HG03196 (cell line): Measurements from ENCODE around the gene ZNF18.
A peak's percentile ranks its signal among the peaks of the same experiment; 100 is the strongest.

Experiments used
- ATAC-seq: cut with Tn5 transposase; IDR thresholded peaks from one replicate; pipeline ENCODE4 v1.9.1; 2021; ENCODE audit not compliant: unreplicated experiment

The ZNF18 gene

GRCh38 chr17:11997147-11997971, at the start of gene ZNF18:
TSS of gene ZNF18 (minus strand) at chr17:11997475. CDS start at chr17:11992829, 4,646 bp downstream.
- peak; percentile 95 for ATAC-seq

GRCh38 chr17:12046786-12047185, 49.5 kb upstream of the ZNF18 start:
- no peak for ATAC-seq

GRCh38 chr17:12043702-12044101, 46.4 kb upstream of the ZNF18 start:
- ATAC-seq, result no peak

DNA sequence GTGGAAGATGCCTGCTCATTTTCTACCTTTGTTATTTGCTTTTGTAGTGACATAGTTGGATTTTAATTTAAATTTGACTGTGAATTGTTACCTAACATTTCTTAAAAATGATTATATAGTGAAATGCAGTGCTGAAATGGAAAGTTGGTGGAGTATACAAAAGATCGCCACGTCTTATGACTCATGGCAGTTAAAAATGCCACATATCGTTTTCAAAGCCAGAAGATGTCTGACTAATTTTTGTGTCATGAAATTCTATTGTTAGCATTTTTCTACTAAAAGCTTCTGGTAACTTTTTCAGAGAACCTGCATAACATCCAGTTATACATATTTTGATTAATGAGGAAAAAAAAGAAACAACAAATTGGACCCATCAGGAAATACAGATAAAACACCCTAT, 44.0 kb upstream of the ZNF18 start:
- ATAC-seq, result no peak

DNA sequence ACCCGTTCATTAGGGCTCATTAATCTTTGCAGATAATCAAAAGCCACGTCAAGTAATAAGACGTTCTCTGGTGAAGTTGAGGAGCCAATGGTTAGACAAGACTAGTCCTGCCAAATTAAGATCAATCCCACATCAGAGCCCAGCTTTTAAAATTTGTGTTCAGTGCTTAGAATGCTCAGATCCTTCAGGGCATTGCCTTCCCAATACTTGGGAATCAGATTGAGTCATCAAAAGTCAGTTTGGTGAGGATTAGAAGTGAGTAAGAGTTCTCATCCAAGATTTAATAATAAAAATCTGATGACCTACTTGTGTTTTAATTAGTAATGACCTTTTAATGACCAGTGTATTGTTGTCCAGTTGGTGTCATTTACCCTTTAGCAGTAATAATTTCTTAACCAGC, 43.2 kb upstream of the ZNF18 start:
- ATAC-seq, result no peak

DNA sequence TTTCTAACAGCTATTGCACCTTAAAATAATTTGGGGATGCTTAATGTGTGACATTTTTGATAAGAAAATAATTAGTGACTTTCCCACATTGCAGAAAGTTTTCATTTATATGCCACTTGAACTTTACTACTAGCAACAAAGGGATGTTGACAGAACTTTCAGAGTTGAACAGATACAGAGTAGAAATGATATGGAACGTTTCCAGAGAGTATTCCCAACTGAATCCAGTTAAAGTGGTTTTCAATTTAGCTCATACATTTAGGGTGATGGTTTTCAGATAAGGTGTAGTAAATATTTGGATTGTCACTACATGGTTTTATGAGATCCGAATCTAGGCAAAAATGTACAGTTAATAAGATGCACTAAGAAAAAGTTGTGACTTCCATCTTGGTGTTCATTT, 40.7 kb upstream of the ZNF18 start:
- no peak for ATAC-seq

- ATAC-seq, result no peak
Measured at GRCh38 chr17:12035673-12036072, 38.4 kb upstream of the ZNF18 start.

GRCh38 chr17:12034538-12034937, 37.3 kb upstream of the ZNF18 start:
- ATAC-seq, result no peak

- ATAC-seq, result no peak
Measured at GRCh38 chr17:12028611-12029010, 31.3 kb upstream of the ZNF18 start.

- no peak for ATAC-seq
Measured at GRCh38 chr17:12027658-12028057, 30.4 kb upstream of the ZNF18 start.

- ATAC-seq, result no peak
Measured at GRCh38 chr17:12024327-12024726, 27.1 kb upstream of the ZNF18 start.

DNA sequence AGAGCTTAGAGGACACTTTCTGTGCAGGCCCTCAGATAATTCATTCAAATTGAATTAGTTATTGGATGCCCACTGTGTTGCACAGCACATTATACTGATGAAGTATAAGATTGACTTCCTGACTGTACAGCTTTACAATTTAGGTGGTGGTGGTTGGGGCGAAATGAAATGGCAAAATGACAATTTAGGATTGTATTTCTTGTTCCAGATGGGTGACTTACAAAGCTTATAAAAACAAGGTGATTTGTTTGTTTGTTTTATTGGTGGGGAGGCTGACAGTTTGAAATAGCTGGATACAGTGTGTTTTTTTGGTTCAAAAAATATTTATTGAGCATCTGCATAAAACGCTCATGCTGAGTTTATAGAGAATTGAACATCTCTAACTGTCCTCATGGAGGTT, 25.0 kb upstream of the ZNF18 start:
- ATAC-seq, result no peak

GRCh38 chr17:12021623-12022140, 24.4 kb upstream of the ZNF18 start:
- no peak for ATAC-seq

DNA sequence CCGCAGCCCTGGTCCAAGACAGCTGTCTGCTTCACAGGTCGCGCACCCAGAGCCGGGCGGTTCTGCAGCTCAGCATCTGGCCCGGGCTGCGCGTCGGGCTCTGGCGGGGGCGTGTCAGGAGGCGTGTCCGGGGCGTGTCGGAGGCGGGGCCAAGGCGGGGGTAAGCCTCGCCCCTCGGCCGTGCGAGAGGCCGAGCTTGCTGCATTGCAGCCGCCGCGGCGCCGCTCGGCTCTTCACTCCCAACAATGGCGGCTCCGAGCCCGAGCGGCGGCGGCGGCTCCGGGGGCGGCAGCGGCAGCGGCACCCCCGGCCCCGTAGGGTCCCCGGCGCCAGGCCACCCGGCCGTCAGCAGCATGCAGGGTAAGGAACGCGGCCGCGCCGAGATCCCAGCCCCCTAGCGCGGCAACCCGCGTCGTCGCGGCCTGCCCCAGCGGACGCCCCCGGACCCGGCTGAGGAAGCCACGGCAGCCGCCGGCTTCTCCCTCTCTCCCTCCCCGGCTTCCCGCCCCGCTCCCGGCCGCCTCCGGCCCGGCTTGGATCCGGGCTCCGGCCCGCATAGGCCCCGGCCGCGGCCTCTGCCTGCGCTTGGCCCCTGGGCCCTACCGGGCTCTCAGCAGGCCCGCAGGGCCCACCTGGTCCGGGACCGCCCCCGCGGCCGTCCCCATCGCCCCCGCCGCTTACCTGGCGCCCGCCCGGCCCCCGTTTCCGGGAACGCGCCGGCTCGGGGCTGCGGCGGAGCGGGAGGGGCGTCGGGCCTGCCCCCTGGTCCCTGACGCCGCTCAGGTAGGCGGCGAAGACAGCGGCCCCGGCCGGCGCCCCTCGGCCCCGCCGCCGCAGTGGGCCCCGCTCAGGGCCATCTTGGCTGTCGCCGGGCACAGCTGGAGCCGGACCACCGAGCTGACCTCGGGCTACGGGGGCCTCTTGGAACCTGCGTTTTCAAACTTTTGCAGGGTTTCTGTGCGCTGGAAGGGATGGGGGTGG, 23.7 kb upstream of the ZNF18 start, which contains the start of gene MAP2K4:
Gene MAP2K4 (plus strand): TSS at position 236 of the 981 bp plus-strand sequence. CDS start 10 bp downstream, at position 246.
- ATAC-seq, result peak; percentile 96

DNA sequence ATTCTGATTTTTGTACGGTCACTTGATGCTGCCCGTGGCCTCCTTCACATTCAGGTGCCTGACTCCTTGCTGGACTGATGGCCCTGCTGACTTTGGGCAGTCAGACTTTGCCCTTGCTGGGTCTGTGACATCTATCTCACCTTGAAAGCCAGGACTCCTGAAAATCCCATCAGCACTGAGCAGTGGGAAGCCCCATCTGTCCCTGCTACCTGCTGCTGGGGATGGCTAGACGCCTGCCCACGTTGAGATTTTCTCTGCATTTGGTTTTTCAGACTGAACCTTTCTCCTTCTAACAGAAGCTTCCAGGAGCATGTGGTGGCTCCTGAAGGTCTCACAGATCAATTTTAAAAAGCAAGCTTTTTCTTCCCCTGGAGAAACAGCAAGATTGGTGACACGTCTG, 10.2 kb upstream of the ZNF18 start:
- no peak for ATAC-seq

- ATAC-seq, result no peak
Measured at GRCh38 chr17:11999696-12000095, 2.4 kb upstream of the ZNF18 start.

DNA sequence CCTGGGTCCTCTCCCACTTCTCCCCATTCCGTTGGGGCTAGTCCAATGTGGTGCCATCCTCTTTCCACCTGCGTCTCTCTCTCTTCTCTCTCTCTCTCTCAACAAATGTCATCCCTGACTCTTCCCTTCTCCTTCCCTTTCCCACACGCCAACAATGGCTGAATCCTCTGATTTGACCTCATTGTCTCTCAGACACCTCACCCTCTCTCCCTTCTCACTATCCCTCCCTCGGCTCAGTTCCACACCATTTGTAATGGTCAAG, 628 bp upstream of the ZNF18 start:
- ATAC-seq, result no peak

DNA sequence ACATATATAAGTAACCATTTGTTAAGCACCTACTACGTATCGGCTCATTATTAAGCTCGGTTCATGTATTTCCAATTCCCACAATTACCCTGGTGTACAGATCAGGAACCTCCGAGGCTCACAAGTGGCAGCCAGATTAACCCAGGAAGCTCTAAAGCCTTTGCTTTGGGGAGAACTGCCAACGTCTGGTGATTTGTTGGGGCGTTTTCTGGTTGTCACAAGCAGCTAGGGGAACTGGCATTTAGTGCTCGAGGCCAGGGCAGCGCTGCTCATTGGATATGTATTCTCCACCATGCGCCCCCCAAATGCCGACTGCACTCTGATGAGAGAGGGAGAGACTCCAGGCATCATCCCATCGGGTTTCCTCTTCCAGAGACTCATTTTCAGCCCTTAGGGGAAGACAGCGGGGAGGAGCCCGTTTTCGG, 541 bp downstream of the ZNF18 start:
- peak; percentile 29 for ATAC-seq

DNA sequence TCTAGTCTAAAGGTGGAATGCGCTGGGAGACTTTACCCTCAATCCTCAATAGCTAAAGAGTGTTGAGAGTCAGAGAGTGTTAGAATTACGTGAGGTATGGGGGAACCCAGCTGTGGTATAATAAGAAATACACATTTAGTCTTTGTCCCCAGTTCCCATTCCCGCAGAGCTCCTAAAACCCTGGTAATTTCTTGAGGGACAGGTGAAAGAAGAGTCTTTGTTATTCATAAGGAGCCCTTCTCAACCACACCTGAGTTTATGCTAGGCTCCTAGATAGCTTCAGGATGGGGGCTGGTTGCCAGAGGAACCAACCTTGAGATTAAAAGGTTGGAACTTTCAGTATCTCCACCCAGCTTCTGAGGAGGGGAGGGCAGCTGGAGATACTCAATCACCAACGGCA, 5.8 kb downstream of the ZNF18 start:
- ATAC-seq, result no peak

- no peak for ATAC-seq
Measured at GRCh38 chr17:11990363-11990983, 6.8 kb downstream of the ZNF18 start.

GRCh38 chr17:11986942-11987329, 10.3 kb downstream of the ZNF18 start:
- ATAC-seq, result no peak
